GM21737 (cell line): ENCODE measurements around the gene SH3GL2.

ENCODE experiments used
- ATAC-seq: cut with Tn5 transposase; IDR thresholded peaks from one replicate; pipeline ENCODE4 v1.9.1; 2021; ENCODE audit warnings: mild to moderate bottlenecking, moderate library complexity; ENCODE audit not compliant: unreplicated experiment

SH3GL2 gene

GRCh38 chr9:17802249-17802857 lies 223.5 kb downstream of the SH3GL2 start:
- ATAC-seq = no peak

DNA sequence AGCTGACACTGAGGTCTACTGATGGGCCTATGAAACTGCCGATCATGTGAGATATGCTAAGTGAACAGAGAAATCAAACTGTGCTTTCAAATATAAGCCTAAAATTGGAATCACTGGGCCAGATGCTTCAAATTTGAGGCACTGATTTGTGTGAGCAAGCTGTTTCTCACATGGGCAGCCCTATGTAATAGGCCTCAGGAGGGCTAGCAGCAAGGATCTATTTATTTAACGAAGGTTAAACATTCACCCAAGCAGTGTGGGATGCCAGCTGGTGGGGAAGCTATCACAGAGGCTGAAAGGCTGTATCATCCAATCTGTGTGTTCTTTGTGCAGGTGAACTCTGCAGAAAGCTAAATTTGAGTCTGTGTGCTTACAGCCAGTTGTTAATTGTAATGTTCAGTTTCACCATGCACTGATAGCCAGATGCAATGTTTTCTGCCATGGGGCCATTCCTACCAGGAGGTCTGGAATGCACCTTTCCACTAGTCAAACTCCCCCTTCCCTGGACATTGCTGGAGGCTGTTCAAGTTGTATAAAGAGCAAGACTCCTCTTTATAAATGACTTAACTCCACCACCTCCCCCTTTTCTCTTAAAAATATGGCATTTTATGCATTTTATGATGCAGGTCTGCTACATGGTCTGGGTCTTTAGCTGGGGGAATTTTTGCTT lies 228.9 kb downstream of the SH3GL2 start:
- no peak for ATAC-seq

DNA sequence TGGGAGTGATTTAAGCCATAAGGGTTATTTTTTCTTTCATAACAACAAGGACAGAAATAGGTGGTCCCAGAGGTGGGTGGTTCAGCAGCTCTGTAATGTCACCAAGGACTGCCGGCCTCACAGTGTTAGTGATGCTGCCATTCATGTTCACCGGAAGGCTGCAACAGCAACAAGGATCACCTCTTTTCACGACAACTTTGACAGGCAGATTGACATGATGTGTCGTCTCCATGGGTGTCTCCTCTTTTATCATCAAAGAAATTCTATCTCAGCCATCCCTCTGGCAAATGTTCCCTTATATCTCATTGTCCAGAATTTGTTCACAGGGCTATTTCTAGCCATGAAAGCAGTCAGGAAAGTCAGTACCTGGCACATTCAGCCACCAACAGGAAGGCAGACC lies 231.5 kb downstream of the SH3GL2 start:
- no peak for ATAC-seq

GRCh38 chr9:17810728-17811571 lies 232.1 kb downstream of the SH3GL2 start:
- ATAC-seq = no peak

- no peak for ATAC-seq
Observed at GRCh38 chr9:17813798-17814197, 234.9 kb downstream of the SH3GL2 start.

DNA sequence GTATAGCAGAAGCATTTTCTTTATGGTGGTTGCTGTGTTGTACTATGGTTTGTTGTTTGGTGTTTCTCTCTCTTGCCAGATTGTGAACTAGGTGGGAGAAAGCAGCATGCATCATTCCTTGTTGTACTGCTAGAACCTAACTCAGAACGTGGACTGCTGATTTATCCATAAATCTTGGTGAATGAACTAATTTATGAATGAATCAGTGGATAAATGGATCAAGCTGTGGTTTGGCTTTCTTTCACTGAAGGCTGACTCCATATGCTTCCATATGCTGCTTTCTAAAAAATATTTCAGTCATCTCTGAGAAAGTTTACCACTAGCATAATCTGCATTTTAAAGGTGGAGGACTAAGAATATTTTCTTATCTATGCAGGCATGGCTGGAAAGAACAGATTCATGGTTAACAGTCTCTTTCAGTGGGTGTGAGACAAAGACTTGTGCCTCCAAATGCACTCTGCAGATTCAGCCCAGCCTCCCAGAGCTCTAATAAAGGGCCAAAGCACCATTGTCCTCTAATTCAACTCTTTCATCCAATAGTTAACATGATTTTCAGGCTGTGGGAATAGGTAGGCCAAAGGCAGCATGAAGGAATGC lies 237.7 kb downstream of the SH3GL2 start:
- no peak for ATAC-seq

DNA sequence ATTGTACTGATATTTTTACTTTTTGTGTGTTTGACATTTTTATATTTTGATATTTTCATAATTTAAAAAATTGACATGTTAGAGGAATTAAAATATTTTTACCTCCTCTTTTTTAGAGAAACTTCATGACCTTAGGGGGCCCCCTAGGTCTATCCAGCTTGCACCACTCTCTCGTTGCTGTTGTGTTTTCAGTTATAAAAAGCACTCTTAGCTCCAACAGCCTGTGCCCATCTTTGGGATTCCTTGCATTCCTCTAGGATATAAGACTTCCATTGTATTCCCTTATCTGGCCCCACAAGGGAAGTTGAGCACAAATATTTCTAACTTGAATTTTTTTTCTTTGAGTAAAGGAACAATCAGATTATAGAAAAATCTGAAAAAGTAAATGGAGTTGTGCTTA lies 245.3 kb downstream of the SH3GL2 start:
- ATAC-seq = no peak

GRCh38 chr9:17824616-17825264 lies 245.9 kb downstream of the SH3GL2 start:
- no peak for ATAC-seq

DNA sequence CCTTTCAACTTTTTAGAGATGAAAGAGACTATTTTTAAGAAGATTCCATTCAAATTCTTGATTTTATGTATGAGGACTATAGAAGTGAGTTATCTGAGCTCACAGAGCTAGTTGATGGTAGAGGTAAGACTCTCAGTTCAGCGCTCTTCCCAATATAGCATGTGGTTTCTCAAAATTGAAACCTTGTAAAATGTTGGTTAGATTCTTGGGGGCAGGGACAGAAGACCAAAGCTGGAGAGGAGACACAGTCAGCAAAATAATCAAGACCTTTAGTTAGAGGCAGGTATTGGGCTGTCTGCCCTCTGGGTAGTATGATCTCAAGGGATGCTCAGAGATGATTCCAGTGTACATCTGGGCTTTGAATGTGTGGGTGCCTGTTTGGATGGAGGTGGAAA lies 246.4 kb downstream of the SH3GL2 start:
- no peak for ATAC-seq

DNA sequence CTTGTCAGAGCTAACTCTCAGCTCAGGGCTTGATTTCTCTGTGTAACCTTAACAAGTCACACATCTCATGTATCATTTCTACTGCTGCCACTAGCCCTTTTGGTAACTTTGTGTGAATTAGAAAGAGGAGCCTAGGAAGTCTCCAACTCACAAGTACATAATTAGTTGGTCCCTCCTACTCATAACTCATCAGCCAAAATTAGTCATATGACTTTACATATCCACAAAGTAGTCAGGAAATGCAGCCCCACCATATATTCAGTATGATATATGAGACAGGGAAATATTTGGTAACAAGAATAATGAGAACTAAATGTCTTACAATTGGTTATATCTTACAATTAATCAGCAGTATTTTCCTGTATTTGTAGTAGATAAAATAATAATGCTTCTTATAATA lies 250.2 kb downstream of the SH3GL2 start:
- ATAC-seq = no peak

GRCh38 chr9:17829812-17830385 lies 251.0 kb downstream of the SH3GL2 start:
- no peak for ATAC-seq

DNA sequence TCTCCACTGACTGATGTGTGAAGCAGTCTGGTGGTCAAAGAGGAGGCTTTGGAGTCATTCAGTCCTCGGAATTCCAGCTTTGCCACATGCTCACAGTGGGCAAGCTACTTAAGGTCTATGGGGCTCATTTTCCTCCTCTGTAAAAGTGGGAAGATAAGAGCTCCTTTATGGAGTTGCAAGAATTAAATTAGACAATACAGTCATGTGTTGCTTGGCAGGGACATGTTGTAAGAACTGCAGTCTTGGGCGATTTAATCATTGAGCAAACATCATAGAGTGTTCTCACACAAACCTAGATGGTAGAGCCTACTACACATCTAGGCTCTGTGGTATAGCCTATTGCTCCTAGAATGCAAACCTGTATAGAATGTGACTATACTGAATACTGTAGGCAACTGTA lies 253.9 kb downstream of the SH3GL2 start:
- ATAC-seq = no peak

DNA sequence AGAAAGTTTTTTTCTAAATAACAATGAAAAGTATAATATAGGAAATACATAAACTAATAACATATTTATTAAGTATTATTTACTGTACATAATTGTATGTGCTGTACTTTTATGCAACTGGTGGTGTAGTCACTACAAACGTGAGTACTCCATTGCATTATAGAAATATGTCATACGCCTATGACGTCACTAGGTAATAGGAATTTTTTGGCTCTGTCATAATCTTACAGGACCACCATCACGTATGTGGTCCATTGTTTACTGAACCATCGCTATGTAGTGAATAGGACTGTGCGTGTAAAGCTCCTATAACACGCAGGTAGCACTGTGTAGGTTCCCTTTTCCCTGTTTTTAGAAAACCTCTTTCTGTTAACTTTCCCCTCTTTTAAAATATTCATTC lies 255.0 kb downstream of the SH3GL2 start:
- ATAC-seq = no peak

DNA sequence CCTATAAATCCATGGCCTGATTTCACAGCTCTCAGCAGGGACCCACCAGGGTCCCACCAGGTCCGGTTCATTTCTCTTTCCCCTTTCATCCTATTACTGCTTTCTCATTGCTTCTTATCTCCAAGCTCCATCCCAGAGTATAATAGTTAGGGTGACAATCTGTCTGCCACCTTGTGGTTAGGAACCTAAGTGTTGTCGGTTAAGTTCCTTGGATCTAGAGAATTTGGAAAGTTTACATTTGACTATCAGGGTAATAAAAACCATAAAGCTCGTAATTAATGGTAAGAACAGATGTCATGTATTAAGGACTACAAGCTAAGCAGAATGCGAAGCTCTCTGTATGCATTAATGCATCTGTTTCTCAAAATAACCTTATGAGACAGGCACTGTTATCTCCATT lies 259.1 kb downstream of the SH3GL2 start:
- ATAC-seq = no peak

GRCh38 chr9:17839776-17840175 lies 260.9 kb downstream of the SH3GL2 start:
- no peak for ATAC-seq

- ATAC-seq = no peak
Observed at GRCh38 chr9:17843236-17843635, 264.4 kb downstream of the SH3GL2 start.
